ENCODE measurements around the gene YJEFN3. TPM values are rescaled to one million over a fixed set of nuclear protein-coding genes. Genes with fewer than 3 reads are reported as not detected.

The YJEFN3 gene
- polyA plus RNA-seq, 3 donors = 2.3 TPM; not detected in 2

DNA sequence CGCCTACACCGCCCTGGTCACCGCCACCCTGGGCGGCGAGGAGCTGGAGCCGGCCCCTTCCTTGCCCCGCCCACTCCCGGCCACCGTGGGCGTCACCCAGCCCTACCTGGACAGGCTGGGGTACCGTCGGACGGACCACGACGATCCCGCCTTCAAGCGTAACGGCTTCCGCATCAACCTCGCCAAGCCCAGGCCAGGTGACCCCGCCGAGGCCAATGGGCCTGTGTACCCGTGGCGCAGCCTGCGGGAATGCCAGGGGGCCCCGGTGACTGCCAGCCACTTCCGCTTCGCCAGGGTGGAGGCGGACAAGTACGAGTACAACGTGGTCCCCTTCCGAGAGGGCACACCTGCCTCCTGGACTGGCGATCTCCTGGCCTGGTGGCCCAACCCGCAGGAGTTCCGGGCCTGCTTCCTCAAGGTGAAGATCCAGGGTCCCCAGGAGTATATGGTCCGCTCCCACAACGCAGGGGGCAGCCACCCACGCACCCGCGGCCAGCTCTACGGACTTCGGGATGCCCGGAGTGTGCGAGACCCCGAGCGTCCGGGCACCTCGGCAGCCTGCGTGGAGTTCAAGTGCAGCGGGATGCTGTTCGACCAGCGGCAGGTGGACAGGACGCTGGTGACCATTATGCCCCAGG is 16.4 kb downstream of the YJEFN3 start:
- H3K27me3 ChIP-seq (ENCODE audit: control insufficient read depth in 2 of 2, insufficient read depth in 2 of 2, low read length in 2 of 2) = peaks cover 0 to 9% of the 10 kb centered on the region in 2 donors
- DNase-seq = no peak
- H3K4me3 Mint-ChIP-seq = no peak overlapping the region

DNA sequence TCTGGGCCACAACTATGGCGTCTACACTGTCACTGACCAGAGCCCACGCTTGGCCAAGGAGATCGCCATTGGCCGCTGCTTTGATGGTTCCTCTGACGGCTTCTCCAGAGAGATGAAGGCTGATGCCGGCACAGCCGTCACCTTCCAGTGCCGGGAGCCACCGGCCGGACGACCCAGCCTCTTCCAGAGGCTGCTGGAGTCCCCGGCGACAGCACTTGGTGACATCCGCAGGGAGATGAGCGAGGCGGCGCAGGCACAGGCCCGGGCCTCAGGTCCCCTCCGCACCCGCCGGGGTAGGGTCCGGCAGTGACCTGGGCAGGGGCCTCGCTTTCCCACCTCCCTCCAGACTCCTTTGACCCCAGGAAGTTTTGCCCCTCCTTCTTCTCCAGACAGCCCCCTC is 17.0 kb downstream of the YJEFN3 start:
- Histone ChIP-seq H3K36me3 (replicated peaks in 1 of 2; ENCODE audit: control insufficient read depth in 1 of 2, insufficient read depth in 2 of 2, low read length in 2 of 2) (no peaks in the 10 kb centered on the region), H4K20me1 (ENCODE audit: insufficient read depth, low read length) (no peaks in the 10 kb centered on the region), H3K27ac (ENCODE audit: low read depth in 1 of 2, low read length in 2 of 2) (no peak overlapping the region), H3K4me2 (replicated peaks; ENCODE audit: extremely low read depth, low read length, poor library complexity, severe bottlenecking) (no peak overlapping the region), H3K4me3 (replicated peaks in 1 of 3; ENCODE audit: low read depth in 2 of 3, low read length in 3 of 3) (no peak overlapping the region), H3K27me3 (ENCODE audit: control insufficient read depth in 2 of 2, insufficient read depth in 2 of 2, low read length in 2 of 2) (peaks cover 0 to 5% of the 10 kb centered on the region in 2 donors), H3K4me1 (ENCODE audit: control insufficient read depth in 1 of 2, insufficient read depth in 2 of 2, low read length in 2 of 2) (peaks cover 27 to 29% of the 10 kb centered on the region in 2 donors), H3K79me2 (ENCODE audit: insufficient read depth, low read length) (no peaks in the 10 kb centered on the region), H2AFZ (ENCODE audit: insufficient read depth, low read depth, low read length, poor library complexity, severe bottlenecking) (no peak overlapping the region), H3K9me3 (replicated peaks in 1 of 2; ENCODE audit: control insufficient read depth in 1 of 2, insufficient read depth in 1 of 2, low read length in 2 of 2) (peaks cover 0 to 14% of the 10 kb centered on the region in 2 donors), H3K9ac (ENCODE audit: insufficient read depth, low read length, poor library complexity, severe bottlenecking) (no peak overlapping the region)
- H3K4me1 Mint-ChIP-seq = peaks cover 26% of the 10 kb centered on the region
- peaks cover 3 to 17% (median 6%) of the 10 kb centered on the region in 3 donors for H3K27me3 Mint-ChIP-seq (ENCODE audit: low read depth in 3 of 3)
- H3K4me3 Mint-ChIP-seq = no peak overlapping the region
- DNase-seq = no peak
- H3K9me3 Mint-ChIP-seq = peaks cover under 1 to 17% (median 9%) of the 10 kb centered on the region in 7 donors
- no peaks in the 10 kb centered on the region for H3K36me3 Mint-ChIP-seq
- no peak overlapping the region for H3K27ac Mint-ChIP-seq
- TF ChIP-seq, protein P1, sequence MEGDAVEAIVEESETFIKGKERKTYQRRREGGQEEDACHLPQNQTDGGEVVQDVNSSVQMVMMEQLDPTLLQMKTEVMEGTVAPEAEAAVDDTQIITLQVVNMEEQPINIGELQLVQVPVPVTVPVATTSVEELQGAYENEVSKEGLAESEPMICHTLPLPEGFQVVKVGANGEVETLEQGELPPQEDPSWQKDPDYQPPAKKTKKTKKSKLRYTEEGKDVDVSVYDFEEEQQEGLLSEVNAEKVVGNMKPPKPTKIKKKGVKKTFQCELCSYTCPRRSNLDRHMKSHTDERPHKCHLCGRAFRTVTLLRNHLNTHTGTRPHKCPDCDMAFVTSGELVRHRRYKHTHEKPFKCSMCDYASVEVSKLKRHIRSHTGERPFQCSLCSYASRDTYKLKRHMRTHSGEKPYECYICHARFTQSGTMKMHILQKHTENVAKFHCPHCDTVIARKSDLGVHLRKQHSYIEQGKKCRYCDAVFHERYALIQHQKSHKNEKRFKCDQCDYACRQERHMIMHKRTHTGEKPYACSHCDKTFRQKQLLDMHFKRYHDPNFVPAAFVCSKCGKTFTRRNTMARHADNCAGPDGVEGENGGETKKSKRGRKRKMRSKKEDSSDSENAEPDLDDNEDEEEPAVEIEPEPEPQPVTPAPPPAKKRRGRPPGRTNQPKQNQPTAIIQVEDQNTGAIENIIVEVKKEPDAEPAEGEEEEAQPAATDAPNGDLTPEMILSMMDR (IDR thresholded peaks at IDR 0.05) = no peak
- 96% methylated on average over 19 of the region's 23 CpGs for WGBS (ENCODE audit: insufficient coverage)
- intact Hi-C loops (cut with micrococcal nuclease) = no loop called here

More for the DNA sequence above, 16.4 kb downstream of the YJEFN3 start:
- H3K9ac ChIP-seq (ENCODE audit: insufficient read depth, low read length, poor library complexity, severe bottlenecking) = no peak overlapping the region
- H2AFZ ChIP-seq (ENCODE audit: insufficient read depth, low read depth, low read length, poor library complexity, severe bottlenecking) = no peak overlapping the region
- WGBS (ENCODE audit: insufficient coverage) = 93% methylated on average over 52 of the region's 53 CpGs
- Mint-ChIP-seq H3K4me1 (peaks cover 29% of the 10 kb centered on the region), H3K36me3 (no peaks in the 10 kb centered on the region), H3K27ac (no peak overlapping the region), H3K27me3 (ENCODE audit: low read depth in 3 of 3) (peaks cover 9 to 23% (median 12%) of the 10 kb centered on the region in 3 donors), H3K9me3 (peaks cover 6 to 22% (median 9%) of the 10 kb centered on the region in 7 donors)
- no peaks in the 10 kb centered on the region for H4K20me1 ChIP-seq (ENCODE audit: insufficient read depth, low read length)
- no peaks in the 10 kb centered on the region for H3K36me3 ChIP-seq (replicated peaks in 1 of 2; ENCODE audit: control insufficient read depth in 1 of 2, insufficient read depth in 2 of 2, low read length in 2 of 2)
- no peaks in the 10 kb centered on the region for H3K79me2 ChIP-seq (ENCODE audit: insufficient read depth, low read length)
- no peak overlapping the region for H3K4me3 ChIP-seq (replicated peaks in 1 of 3; ENCODE audit: low read depth in 2 of 3, low read length in 3 of 3)
- no peak overlapping the region for H3K4me2 ChIP-seq (replicated peaks; ENCODE audit: extremely low read depth, low read length, poor library complexity, severe bottlenecking)
- TF ChIP-seq, protein P1 (IDR thresholded peaks at IDR 0.05) = no peak
- peaks cover 0 to 19% of the 10 kb centered on the region in 2 donors for H3K9me3 ChIP-seq (replicated peaks in 1 of 2; ENCODE audit: control insufficient read depth in 1 of 2, insufficient read depth in 1 of 2, low read length in 2 of 2)
- no peak overlapping the region for H3K27ac ChIP-seq (ENCODE audit: low read depth in 1 of 2, low read length in 2 of 2)
- intact Hi-C loops (cut with micrococcal nuclease) = no loop called here
- H3K4me1 ChIP-seq (ENCODE audit: control insufficient read depth in 1 of 2, insufficient read depth in 2 of 2, low read length in 2 of 2) = peaks cover 30 to 32% of the 10 kb centered on the region in 2 donors
